Measurements from ENCODE around the gene IGSF23.

DNA sequence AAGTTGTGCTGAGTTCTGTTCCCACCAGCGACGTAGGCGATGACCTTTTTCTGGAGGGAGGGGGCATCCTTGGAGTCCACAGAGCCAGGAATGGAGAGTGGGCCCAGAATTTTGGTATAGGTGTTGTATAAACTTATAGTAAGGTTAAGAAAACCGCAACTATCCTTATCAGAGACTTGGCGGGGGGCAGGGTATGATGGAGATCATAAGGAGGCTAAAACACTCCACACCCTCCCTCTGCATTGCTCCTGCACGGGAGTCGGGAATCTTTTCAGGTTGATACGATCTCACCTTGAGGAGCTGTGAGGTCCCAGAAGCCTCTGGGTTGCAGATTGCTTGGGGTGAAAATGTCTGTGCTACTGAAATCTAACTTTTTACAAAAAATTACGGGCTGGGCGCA lies 51.6 kb downstream of the IGSF23 start:
- TF ChIP-seq, protein P1, sequence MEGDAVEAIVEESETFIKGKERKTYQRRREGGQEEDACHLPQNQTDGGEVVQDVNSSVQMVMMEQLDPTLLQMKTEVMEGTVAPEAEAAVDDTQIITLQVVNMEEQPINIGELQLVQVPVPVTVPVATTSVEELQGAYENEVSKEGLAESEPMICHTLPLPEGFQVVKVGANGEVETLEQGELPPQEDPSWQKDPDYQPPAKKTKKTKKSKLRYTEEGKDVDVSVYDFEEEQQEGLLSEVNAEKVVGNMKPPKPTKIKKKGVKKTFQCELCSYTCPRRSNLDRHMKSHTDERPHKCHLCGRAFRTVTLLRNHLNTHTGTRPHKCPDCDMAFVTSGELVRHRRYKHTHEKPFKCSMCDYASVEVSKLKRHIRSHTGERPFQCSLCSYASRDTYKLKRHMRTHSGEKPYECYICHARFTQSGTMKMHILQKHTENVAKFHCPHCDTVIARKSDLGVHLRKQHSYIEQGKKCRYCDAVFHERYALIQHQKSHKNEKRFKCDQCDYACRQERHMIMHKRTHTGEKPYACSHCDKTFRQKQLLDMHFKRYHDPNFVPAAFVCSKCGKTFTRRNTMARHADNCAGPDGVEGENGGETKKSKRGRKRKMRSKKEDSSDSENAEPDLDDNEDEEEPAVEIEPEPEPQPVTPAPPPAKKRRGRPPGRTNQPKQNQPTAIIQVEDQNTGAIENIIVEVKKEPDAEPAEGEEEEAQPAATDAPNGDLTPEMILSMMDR (IDR thresholded peaks at IDR 0.05; ENCODE audit: low read length): no peak
- TF ChIP-seq EZH2 (optimal IDR thresholded peaks at IDR 0.05; ENCODE audit: low read depth, low read length): no peak
